HG02884 (cell line): ENCODE measurements around the gene MRPL11.
"Not testable (repeated sequence)": the region's sequence is repeated elsewhere in the genome, so short reads cannot be mapped to it uniquely, and the experiment has no call there.

Source experiments
- ATAC-seq: cut with Tn5 transposase; IDR thresholded peaks from one replicate; pipeline ENCODE4 v1.9.1; 2021; ENCODE audit warnings: mild to moderate bottlenecking, moderate library complexity; ENCODE audit not compliant: unreplicated experiment

The MRPL11 gene

DNA sequence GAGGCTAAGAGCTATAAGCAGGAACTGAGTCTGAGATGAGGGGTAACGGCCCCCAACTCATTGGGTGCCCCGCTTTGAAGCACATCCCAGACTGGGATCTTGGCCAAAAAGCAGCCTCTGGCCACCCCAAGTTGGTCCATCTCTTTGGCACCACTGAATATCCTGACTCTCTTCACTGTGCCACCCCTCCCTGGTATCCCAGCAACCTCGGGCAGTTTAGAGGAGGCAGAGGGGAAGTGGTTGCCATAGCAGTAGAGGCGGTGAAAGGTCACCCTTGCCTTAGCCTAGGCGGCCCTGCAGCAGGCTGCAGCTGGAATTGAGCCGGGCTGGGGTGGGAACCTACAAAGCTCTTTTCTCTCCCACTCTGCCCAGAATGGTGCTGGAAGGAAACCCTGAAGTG, 29.1 kb upstream of the MRPL11 start:
- no peak for ATAC-seq

- no peak for ATAC-seq
Measured at GRCh38 chr11:66467034-66467659, 28.5 kb upstream of the MRPL11 start.

- ATAC-seq, result peak; percentile 79
Measured at GRCh38 chr11:66466225-66467033, 27.8 kb upstream of the MRPL11 start, which contains the start of gene PELI3. Gene PELI3, plus strand, starts transcription at chr11:66466905. Its CDS starts 1,224 bp downstream, at chr11:66468129.

DNA sequence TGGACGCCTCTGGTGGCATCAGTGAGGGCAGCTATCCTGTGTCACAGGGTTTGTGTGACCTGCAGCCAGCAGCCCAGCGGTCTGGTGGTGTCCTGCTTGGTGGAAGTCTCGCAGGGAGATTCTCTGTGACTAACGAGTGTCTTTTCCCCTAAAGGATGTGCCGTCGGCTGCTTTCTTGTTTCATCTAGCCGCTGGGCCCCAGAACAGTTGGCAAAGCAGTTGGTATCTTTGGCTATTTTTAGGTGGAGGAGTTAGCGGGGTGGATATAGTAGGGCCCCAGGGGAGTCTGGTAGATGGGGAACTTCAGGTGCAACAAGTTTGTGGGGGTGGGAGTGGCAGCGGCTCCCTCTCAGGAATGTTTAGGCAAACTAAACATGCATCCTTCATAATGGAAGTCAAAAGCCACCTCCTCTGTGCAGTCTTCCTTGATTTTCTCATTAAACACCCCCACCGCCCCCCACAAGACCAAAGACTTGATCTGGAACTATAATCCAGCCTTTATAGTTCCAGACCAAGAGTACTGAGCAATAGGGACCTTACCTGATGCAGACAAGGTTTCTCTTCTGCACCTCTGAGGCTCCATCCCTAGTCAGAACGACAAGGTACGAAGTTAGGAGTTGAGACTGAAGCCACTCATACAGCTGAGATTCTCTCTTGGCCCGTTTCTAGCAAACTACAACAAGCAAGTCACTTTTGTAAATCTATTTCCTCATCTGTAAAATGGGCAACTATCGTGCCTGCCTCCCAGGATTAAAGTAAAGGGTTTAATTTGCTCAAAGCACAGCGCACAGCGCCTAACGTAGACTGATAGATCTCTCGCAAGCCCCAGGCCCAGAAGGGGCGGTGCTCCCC, 27.0 kb upstream of the MRPL11 start:
- no peak for ATAC-seq

DNA sequence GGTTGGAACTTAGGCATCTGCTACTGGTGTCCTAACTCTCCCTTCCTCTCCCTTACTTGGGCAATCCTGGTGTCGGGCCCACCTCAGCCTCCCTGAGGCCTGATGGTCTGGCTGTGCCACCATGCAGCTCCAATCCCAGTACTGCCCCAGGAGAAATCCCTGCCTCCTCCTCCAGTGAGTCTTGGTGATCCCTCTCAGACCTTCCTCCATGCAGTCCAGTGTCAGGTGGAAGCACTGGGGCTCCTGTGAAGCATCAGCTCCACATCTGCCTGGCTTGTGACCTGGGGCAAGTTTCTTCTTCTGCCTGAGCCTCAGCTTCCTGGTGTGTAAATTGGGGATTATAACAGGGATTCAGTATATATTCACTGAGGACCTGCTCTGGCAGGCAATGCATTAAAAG, 26.3 kb upstream of the MRPL11 start:
- no peak for ATAC-seq

DNA sequence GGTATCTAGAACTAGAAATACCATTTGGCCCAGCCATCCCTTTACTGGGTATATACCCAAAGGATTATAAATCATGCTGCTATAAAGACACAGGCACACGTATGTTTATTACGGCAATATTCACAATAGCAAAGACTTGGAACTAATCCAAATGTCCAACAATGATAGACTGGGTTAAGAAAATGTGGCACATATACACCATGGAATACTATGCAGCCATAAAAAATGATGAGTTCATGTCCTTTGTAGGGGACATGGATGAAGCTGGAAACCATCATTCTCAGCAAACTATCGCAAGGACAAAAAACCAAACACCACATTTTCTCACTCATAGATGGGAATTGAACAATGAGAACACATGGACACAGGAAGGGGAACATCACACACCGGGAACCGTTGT, 25.5 kb upstream of the MRPL11 start:
- not testable (repeated sequence) for ATAC-seq

GRCh38 chr11:66462911-66463310, 24.3 kb upstream of the MRPL11 start:
- no peak for ATAC-seq

DNA sequence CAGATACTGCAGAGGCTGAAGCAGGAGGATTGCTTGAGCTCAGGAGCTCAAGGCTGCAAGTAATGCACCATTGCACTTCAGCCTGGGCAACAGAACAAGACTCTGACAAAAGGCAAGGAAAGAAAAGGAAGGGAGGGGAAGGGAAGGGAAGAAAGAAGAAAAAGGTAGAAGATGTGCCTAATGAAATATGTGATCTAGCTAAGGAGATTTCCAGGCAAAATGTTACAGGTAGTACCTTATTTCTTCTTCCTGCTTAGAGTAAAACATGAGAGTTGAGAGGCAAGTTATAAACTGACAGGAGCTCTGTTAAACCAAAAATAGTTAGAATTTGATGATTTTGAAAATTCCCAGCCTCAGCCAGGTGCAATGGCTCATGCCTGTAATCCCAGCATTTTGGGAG, 23.4 kb upstream of the MRPL11 start:
- no peak for ATAC-seq

DNA sequence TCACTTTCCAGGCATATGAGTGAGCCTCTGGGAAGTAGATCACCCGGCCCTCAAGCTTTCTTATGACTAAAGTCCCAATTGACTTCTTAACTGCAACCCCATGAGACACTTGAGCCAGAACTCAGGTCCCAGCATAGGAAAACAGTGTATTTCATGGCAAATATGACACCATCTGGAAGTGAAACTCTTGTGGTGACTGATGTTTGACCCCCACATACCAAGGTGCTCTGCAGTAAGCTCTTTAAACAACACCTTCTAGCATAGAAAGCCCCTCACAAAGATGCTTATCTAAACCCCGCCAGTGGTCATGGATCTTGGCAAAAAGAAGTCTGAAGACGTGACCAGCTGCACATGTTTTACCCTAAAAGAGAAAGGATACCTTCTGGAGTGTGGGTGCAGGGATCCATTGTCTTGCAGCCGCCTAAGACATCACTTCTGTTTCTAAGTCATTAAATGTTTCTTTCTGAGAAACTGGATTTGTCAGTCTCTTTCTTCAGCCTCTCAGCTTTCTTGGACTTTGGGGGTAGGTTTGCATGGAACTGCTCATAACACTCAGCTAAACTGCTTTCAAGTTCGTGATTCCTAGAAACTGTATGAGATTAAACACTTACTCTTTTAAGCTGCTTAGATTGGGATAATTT, 20.6 kb upstream of the MRPL11 start:
- no peak for ATAC-seq

- ATAC-seq, result no peak
Measured at GRCh38 chr11:66457826-66458225, 19.2 kb upstream of the MRPL11 start.

- no peak for ATAC-seq
Measured at GRCh38 chr11:66454828-66455227, 16.2 kb upstream of the MRPL11 start.

DNA sequence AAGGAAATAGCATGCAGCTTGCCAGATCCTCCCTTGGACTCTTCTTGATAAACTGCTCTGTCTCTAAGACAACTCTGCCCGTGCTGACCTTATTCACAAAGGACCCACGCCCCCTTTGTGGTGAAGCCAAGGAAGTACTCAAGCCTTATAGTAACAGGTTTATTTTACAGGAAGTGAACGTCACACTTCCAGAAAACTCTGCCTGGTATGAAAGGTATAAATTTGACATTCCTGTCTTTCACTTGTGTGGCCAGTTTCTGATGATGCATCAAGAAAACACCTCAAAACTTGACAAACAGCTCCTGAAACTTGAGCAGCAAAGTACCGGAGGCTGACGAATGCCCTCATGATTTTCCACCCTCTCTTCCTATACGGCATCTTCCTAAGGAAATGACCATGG, 15.6 kb upstream of the MRPL11 start:
- no peak for ATAC-seq

DNA sequence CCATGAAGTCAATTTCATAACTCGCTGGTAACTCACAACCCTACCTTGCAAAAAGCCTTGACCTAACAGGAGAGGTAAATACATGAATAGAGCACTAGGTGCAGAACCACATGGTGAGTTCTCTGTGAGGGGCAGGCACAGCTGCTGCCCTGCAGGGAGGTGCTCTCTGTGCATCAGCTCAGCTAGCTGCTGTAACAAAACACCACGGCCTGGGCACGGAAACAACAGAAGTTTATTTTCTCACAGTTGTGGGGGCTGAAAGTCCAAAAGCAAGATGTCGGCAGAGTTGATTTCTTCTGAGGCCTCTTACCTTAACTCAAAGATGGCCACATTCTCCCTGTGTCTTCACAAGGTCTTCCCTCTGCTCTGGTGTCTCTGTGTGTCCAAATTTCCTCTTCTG, 13.0 kb upstream of the MRPL11 start:
- no peak for ATAC-seq

DNA sequence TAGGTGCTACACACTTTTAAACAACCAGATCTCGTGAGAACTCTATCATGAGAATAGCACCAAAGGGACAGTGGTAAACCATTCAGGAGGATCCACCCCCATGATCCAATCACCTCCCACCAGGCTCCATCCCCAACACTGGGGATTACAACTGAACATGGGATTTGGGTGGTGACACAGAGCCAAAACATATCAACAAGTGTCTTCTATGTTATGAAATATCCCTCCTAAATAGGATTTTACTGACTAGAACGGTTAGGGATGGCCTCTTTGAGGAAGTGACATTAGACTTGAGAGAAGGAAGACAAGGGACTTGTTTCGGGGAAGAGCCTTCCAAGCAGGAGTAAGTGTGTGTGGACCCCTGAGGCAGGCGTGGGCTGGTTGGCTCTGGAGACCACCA, 11.9 kb upstream of the MRPL11 start:
- no peak for ATAC-seq

GRCh38 chr11:66448523-66448922, 9.9 kb upstream of the MRPL11 start:
- ATAC-seq, result no peak

DNA sequence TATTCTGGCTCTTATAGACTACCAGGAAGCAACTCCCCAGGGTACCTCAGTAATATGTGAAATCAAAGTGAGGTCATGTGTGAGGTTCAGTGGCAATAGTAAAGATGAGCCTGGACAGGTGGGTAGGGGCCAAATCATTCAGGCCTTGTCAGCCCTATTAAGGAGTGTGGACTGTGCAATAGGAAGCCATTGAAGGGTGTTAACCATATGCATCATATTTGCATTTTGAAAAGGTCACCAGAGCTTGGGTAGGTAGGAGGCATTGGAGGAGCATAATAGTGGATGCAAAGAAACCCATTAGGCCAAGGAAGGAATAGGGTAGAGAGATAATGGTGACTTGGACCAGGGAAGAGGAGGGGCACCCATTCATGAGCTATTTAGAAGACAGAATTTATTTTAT, 8.4 kb upstream of the MRPL11 start:
- ATAC-seq, result no peak

GRCh38 chr11:66443602-66444001, 5.0 kb upstream of the MRPL11 start:
- no peak for ATAC-seq

GRCh38 chr11:66440940-66441282, 2.3 kb upstream of the MRPL11 start:
- not testable (repeated sequence) for ATAC-seq

- ATAC-seq, result not testable (repeated sequence)
Measured at GRCh38 chr11:66440101-66440939, 1.7 kb upstream of the MRPL11 start.

DNA sequence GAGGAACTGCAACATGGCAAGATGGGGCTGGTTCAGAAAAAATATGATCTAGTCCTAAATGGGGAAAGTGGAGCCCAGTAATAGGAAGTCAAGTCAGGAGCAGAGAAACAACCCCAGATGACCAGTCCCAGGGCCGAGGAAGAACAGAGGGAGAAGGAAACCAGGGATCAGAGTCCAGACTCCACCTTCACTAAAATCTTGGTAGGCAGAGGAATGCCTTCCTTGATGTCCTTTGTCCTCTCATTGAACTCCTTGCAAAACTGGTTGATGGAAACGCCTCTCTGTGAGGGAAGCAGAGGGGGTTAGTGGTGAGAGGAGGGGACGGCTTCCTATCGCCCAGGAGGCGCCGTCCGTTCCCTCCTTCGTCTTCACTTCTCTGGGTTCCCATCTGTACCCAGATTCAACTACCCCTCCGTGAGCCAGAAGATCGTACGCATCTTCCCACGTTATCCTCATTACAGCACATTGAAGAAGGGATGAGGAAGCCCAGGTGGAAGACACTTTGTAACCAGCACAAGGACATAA, 607 bp downstream of the MRPL11 start:
- no peak for ATAC-seq
